PC-3 (cell line): Measurements from ENCODE around the gene CBY3. TPM values are rescaled to one million over a fixed set of nuclear protein-coding genes. Genes with fewer than 3 reads are reported as not detected.
"Not testable (repeated sequence)": the region's sequence is repeated elsewhere in the genome, so short reads cannot be mapped to it uniquely, and the experiment has no call there.

Source experiments
- ATAC-seq: fragments of 200-7000 bp; cut with Tn5 transposase; 2 replicates; pipeline ENCODE4 v1.9.1; 2020; ENCODE audit warnings: mild to moderate bottlenecking, moderate library complexity
- BruUV-seq: library from RNA; stranded (reverse); fragments of 400-500 nt; replicated peaks from 2 replicates; lab custom pipeline; 2021; lab: Mats Ljungman, UMichigan
- CTCF ChIA-PET: fragments of 300-600 bp; sonication (Branson Sonifier 250); formaldehyde crosslinking; loops from one replicate; lab custom pipeline; 2022; ENCODE audit warnings: antibody characterized with exemption; lab: Charles Lee
- POLR2A ChIA-PET: fragments of 300-600 bp; sonication (Branson Sonifier 250); formaldehyde crosslinking; loops from one replicate; lab custom pipeline; 2022; ENCODE audit warnings: antibody characterized with exemption; ENCODE audit not compliant: unreplicated experiment; lab: Charles Lee
- DNase-seq: peaks from one replicate; pipeline ENCODE4 v3.0.0-alpha.2; 2015
- H2AFZ ChIP-seq: fragments of 300-600 bp; sonication (generic); 2 replicates; pipeline ENCODE4 v1.6.0; 2016; ENCODE audit warnings: antibody characterized with exemption, low read length
- H3F3A ChIP-seq: fragments of 300-600 bp; sonication (generic); one replicate; pipeline ENCODE4 v1.6.0; 2017; ENCODE audit warnings: antibody characterized with exemption, low read length, control low read depth, mild to moderate bottlenecking; ENCODE audit not compliant: unreplicated experiment
- H3K27ac ChIP-seq: fragments of 300-600 bp; sonication (generic); 2 replicates; pipeline ENCODE4 v1.5.1; 2016; ENCODE audit warnings: mild to moderate bottlenecking, low read length
- H3K27me3 ChIP-seq: fragments of 300-600 bp; sonication (generic); 2 replicates; pipeline ENCODE4 v1.6.1; 2016; ENCODE audit warnings: low read length, mixed read lengths
- H3K36me3 ChIP-seq: fragments of 300-600 bp; sonication (generic); 2 replicates; pipeline ENCODE4 v1.6.1; 2016; ENCODE audit warnings: low read depth, mixed run types, low read length, mixed read lengths
- H3K4me1 ChIP-seq: fragments of 300-600 bp; sonication (generic); 2 replicates; pipeline ENCODE4 v1.5.1; 2016; ENCODE audit warnings: low read length; ENCODE audit not compliant: insufficient read depth
- H3K4me2 ChIP-seq: fragments of 300-600 bp; sonication (generic); 2 replicates; pipeline ENCODE4 v1.6.0; 2016; ENCODE audit warnings: low read length
- H3K4me3 ChIP-seq: fragments of 300-600 bp; sonication (generic); 2 replicates; pipeline ENCODE4 v1.5.1; 2016; ENCODE audit warnings: mild to moderate bottlenecking, low read length, mixed read lengths
- H3K79me2 ChIP-seq: fragments of 300-600 bp; sonication (generic); 2 replicates; pipeline ENCODE4 v1.6.1; 2017; ENCODE audit warnings: low read length, mixed read lengths
- H3K9ac ChIP-seq: fragments of 300-600 bp; sonication (generic); 2 replicates; pipeline ENCODE4 v1.6.0; 2016; ENCODE audit warnings: mild to moderate bottlenecking, low read length
- H3K9me2 ChIP-seq: fragments of 300-600 bp; sonication (generic); replicated peaks from 2 replicates; pipeline ENCODE4 v1.6.1; 2016; ENCODE audit warnings: mixed run types, low read length, mixed read lengths
- H3K9me3 ChIP-seq: fragments of 300-600 bp; sonication (generic); 2 replicates; pipeline ENCODE4 v1.6.1; 2016; ENCODE audit warnings: low read length, mixed read lengths
- H4K20me1 ChIP-seq: fragments of 300-600 bp; sonication (generic); 2 replicates; pipeline ENCODE4 v1.6.1; 2016; ENCODE audit warnings: low read length, mixed read lengths
- CTCF ChIP-seq: fragments of 300-600 bp; sonication (generic); conservative IDR thresholded peaks from 2 replicates; pipeline ENCODE4 v1.5.1; 2017; ENCODE audit warnings: antibody characterized with exemption, low read depth, mild to moderate bottlenecking, low read length
- EZH2 ChIP-seq: fragments of 300-600 bp; sonication (generic); IDR thresholded peaks from one replicate; pipeline ENCODE4 v1.6.1; 2017; ENCODE audit warnings: antibody characterized with exemption, mild to moderate bottlenecking, low read length; ENCODE audit not compliant: unreplicated experiment
- EZH2phosphoT487 ChIP-seq: fragments of 300-600 bp; sonication (generic); IDR thresholded peaks from 2 replicates; pipeline ENCODE4 v1.6.1; 2018; ENCODE audit warnings: mild to moderate bottlenecking, antibody characterized with exemption, low read length, borderline replicate concordance
- intact Hi-C: fragments of 100-400 bp; cut with micrococcal nuclease; formaldehyde crosslinking; loops from 2 replicates; pipeline ENCODE4 v1.9.0; 2023
- total RNA-seq: library from RNA; depleted of rRNA; stranded (reverse); fragments of >200 nt; gene quantifications from 2 replicates; pipeline ENCODE4 v1.2.3, GENCODE V29; 2014

CBY3 gene
- total RNA-seq, 1 experiment from 2014 or later, result 1.4 TPM

GRCh38 chr5:179648410-179648809 is 32.4 kb downstream of the CBY3 start:
- Histone ChIP-seq H3K9ac (no peak overlapping the region), H3K79me2 (no peaks in the 10 kb centered on the region), H3F3A (no peaks in the 10 kb centered on the region), H3K36me3 (no peaks in the 10 kb centered on the region), H4K20me1 (no peaks in the 10 kb centered on the region), H2AFZ (no peak overlapping the region), H3K27ac (no peak overlapping the region), H3K4me1 (no peaks in the 10 kb centered on the region), H3K27me3 (no peaks in the 10 kb centered on the region), H3K9me2 (no peaks in the 10 kb centered on the region), H3K9me3 (no peaks in the 10 kb centered on the region), H3K4me2 (no peak overlapping the region), H3K4me3 (no peak overlapping the region)
- intact Hi-C loops, result no loop called here
- ATAC-seq, result no peak
- ChIA-PET POLR2A (no interaction called here), CTCF (no interaction called here)
- TF ChIP-seq CTCF (no peak), EZH2 (no peak), EZH2phosphoT487 (no peak)
- no TSS peak for BruUV-seq
- no peak for DNase-seq

GRCh38 chr5:179644766-179645165 is 36.1 kb downstream of the CBY3 start:
- H3K9ac ChIP-seq, ATAC-seq, H3K36me3 ChIP-seq, H3K27me3 ChIP-seq, CTCF ChIA-PET, H3K9me2 ChIP-seq, H3K27ac ChIP-seq, intact Hi-C loops, H3F3A ChIP-seq, H3K4me2 ChIP-seq, H3K4me1 ChIP-seq, H2AFZ ChIP-seq, POLR2A ChIA-PET, H3K4me3 ChIP-seq, DNase-seq, H3K9me3 ChIP-seq, H3K79me2 ChIP-seq, H4K20me1 ChIP-seq, BruUV-seq: not testable (repeated sequence)

GRCh38 chr5:179643141-179643920 is 37.5 kb downstream of the CBY3 start:
- H3F3A ChIP-seq, ATAC-seq, H2AFZ ChIP-seq, H3K9ac ChIP-seq, H3K27ac ChIP-seq, DNase-seq, H3K9me3 ChIP-seq, H3K4me2 ChIP-seq, H3K4me1 ChIP-seq, POLR2A ChIA-PET, H3K9me2 ChIP-seq, H4K20me1 ChIP-seq, H3K4me3 ChIP-seq, BruUV-seq, intact Hi-C loops, H3K27me3 ChIP-seq, CTCF ChIA-PET, H3K79me2 ChIP-seq, H3K36me3 ChIP-seq: not testable (repeated sequence)

- POLR2A ChIA-PET, H3K9ac ChIP-seq, H3K4me3 ChIP-seq, H3K4me2 ChIP-seq, H2AFZ ChIP-seq, H3K27me3 ChIP-seq, H3K4me1 ChIP-seq, H3F3A ChIP-seq, DNase-seq, H3K36me3 ChIP-seq, ATAC-seq, H4K20me1 ChIP-seq, H3K79me2 ChIP-seq, H3K27ac ChIP-seq, intact Hi-C loops, H3K9me2 ChIP-seq, CTCF ChIA-PET, BruUV-seq, H3K9me3 ChIP-seq: not testable (repeated sequence)
Measured at GRCh38 chr5:179642626-179643025, 38.2 kb downstream of the CBY3 start.

- H3K9me3 ChIP-seq, H3K4me3 ChIP-seq, H3K27me3 ChIP-seq, BruUV-seq, H3K9me2 ChIP-seq, H3F3A ChIP-seq, H3K79me2 ChIP-seq, H3K36me3 ChIP-seq, H4K20me1 ChIP-seq, ATAC-seq, H3K27ac ChIP-seq, H3K9ac ChIP-seq, POLR2A ChIA-PET, DNase-seq, H3K4me2 ChIP-seq, H3K4me1 ChIP-seq, intact Hi-C loops, H2AFZ ChIP-seq, CTCF ChIA-PET: not testable (repeated sequence)
Measured at GRCh38 chr5:179641745-179642144, 39.1 kb downstream of the CBY3 start.

GRCh38 chr5:179639296-179639695 is 41.5 kb downstream of the CBY3 start:
- H3K36me3 ChIP-seq, H3K9me3 ChIP-seq, H3K4me3 ChIP-seq, CTCF ChIA-PET, H4K20me1 ChIP-seq, H3K9ac ChIP-seq, H2AFZ ChIP-seq, ATAC-seq, H3K27ac ChIP-seq, H3K9me2 ChIP-seq, H3K4me2 ChIP-seq, intact Hi-C loops, DNase-seq, H3K79me2 ChIP-seq, POLR2A ChIA-PET, H3K27me3 ChIP-seq, H3F3A ChIP-seq, H3K4me1 ChIP-seq, BruUV-seq: not testable (repeated sequence)
